Skin of body (tissue), 2 donors: ENCODE data around the gene FKBP3. TPM values are rescaled to one million over a fixed set of nuclear protein-coding genes. Genes with fewer than 3 reads are reported as not detected.

Experiments used
- small RNA-seq: library from RNA; depleted of rRNA; stranded (forward); fragments of <200 nt; gene quantifications from one replicate; pipeline ENCODE3, GENCODE V24; 2014; ENCODE audit warnings: low replicate concordance
- total RNA-seq: library from RNA; depleted of rRNA; stranded (reverse); fragments of >200 nt; gene quantifications from one replicate; pipeline ENCODE4 v1.2.3, GENCODE V29; 2014

The FKBP3 gene
- total RNA-seq, 1 donor from 2014 or later = 40.6 TPM

Small RNA genes lying within 50 kb of the gene (small RNA-seq; reads per million reads assigned to genes)
- gene RF00151 = 0.62 reads per million, percentile 69 among the genes with 10 or more reads in this experiment
- gene SNORD127 = 2,313 reads per million, percentile 99 among the genes with 10 or more reads in this experiment

Other genes starting within 250 kb of the FKBP3 start
- 26.2 TPM for gene KLHL28, start 172.5 kb downstream of the FKBP3 start, total RNA-seq
- gene TOGARAM1, start 172.3 kb downstream of the FKBP3 start, total RNA-seq = 37.5 TPM
- 67.8 TPM for gene PRPF39, start 50.4 kb downstream of the FKBP3 start, total RNA-seq
- gene FANCM, start 1.4 kb upstream of the FKBP3 start, total RNA-seq = 12.9 TPM
- gene MIS18BP1, start 118.7 kb upstream of the FKBP3 start, total RNA-seq = 52.9 TPM